ENCODE results near the gene TMEM25.
"Not testable (repeated sequence)": the region's sequence is repeated elsewhere in the genome, so short reads cannot be mapped to it uniquely, and the experiment has no call there.

Gene TMEM25

GRCh38 chr11:118530683-118531596 is at the start of gene TMEM25:
Gene TMEM25, plus strand, starts transcription at chr11:118531192. Its CDS starts 610 bp downstream, at chr11:118531802.
- DNase-seq: no peak

- DNase-seq: not testable (repeated sequence)
Observed at GRCh38 chr11:118481238-118481637, 49.8 kb upstream of the TMEM25 start.

- DNase-seq: no peak
Observed at GRCh38 chr11:118484405-118484804, 46.6 kb upstream of the TMEM25 start.

DNA sequence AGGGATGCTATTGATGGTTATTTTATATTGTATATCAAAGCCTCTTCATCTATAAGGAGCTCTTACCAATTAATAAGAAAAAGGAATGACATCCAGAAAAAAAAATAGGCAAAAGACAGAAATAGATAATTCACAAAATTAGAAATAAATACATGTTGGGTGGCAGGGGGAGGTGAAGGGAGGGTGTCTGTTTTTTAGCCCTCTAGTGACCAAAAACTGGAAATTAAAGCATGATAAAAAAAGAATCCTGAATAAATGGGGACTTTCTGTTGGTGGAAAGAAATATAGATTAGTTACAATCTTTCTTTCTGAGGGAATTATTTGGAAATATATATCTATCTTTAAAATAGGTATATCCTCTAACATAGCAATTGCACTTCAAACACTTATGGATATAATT is 45.7 kb upstream of the TMEM25 start:
- no peak for DNase-seq

DNA sequence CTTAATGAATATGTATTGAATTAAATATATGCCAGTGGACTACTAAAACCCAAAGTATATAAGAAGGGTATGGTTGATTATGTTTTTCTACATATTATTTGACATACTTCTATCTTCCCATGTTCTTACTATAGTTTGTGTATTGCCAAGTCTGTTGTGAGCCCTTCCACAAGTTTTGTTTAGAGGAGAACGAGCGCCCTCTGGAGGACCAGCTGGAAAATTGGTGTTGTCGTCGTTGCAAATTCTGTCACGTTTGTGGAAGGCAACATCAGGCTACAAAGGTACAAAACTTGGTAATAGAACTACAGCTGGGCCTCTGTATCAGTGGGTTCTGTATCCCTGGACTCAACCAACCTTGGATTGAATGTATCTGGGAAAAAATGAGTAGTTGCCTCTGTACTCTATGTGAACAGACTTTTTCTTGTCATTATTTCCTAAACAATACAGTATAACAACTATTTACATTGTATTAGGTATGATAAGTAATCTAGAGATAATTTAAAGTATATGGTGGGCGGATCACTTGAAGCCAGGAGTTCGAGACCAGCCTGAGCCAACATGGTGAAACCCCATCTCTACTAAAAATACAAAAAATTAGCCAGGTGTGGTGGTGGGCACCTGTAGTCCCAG is 42.4 kb upstream of the TMEM25 start:
- DNase-seq: no peak

GRCh38 chr11:118491041-118491440 is 40.0 kb upstream of the TMEM25 start:
- DNase-seq: no peak

DNA sequence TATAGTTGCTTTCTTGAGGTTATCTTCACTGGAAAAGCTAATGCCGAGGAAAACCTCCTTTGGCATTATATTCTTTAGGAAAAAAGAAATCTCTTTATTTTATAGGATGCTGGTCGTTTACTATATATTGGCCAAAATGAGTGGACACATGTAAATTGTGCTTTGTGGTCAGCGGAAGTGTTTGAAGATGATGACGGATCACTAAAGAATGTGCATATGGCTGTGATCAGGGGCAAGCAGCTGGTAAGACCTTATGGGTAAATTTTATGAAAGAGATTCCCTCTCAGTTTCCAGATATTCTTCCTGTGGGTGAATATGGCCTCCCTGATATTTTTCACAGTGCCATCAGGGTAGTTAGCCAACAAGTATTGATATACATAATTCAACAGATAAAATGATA is 33.2 kb upstream of the TMEM25 start:
- DNase-seq: no peak

GRCh38 chr11:118503216-118503615 is 27.8 kb upstream of the TMEM25 start:
- DNase-seq: no peak

- no peak for DNase-seq
Observed at GRCh38 chr11:118511601-118512000, 19.4 kb upstream of the TMEM25 start.

DNA sequence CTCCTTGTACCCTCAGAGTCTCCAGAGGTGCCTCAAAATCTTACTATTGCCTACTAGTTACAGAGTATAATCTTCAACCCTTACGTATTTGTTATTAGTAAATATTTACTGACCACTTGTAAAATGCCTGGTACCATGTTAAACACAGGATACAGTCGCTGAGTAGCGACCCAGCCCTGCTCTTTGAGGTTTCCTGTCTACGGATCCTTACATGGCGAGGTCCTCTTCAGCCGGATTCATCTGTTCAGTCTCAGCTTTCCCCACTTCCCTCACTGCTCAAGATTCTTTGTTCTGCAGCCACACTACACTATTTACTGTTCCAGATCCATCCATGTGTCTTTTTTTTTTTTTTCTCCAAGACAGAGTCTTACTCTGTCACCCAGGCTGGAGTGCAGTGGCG is 16.9 kb upstream of the TMEM25 start:
- DNase-seq: no peak

DNA sequence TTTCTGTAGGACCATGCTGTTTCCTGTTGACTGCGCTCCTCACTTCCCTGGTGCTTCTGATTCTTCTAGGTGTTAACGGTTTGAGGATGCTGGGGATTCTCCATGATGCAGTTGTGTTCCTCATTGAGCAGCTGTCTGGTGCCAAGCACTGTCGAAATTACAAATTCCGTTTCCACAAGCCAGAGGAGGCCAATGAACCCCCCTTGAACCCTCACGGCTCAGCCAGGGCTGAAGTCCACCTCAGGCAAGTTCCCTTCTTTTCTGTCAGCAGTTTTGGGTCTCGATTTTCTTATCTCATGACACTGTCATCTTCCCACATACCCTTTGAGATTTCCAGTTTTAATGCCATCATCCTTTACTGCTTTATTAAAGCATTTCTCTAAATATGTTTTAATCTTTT is 11.4 kb upstream of the TMEM25 start:
- no peak for DNase-seq

- DNase-seq: no peak
Observed at GRCh38 chr11:118521892-118522311, 9.1 kb upstream of the TMEM25 start.

GRCh38 chr11:118522571-118523072 is 8.4 kb upstream of the TMEM25 start:
- no peak for DNase-seq

DNA sequence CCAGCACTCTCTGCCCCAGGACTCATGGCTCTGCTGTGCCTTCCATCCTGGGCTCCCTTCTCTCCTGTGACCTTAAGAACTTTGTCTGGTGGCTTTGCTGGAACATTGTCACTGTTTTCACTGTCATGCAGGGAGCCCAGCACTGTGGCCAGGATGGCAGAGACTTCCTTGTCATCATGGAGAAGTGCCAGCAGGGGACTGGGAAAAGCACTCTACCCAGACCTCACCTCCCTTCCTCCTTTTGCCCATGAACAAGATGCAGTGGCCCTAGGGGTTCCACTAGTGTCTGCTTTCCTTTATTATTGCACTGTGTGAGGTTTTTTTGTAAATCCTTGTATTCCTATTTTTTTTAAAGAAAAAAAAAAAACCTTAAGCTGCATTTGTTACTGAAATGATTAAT is 6.6 kb upstream of the TMEM25 start:
- DNase-seq: no peak

GRCh38 chr11:118524757-118525470 is 6.1 kb upstream of the TMEM25 start:
- no peak for DNase-seq

GRCh38 chr11:118526688-118527087 is 4.3 kb upstream of the TMEM25 start:
- DNase-seq: no peak

DNA sequence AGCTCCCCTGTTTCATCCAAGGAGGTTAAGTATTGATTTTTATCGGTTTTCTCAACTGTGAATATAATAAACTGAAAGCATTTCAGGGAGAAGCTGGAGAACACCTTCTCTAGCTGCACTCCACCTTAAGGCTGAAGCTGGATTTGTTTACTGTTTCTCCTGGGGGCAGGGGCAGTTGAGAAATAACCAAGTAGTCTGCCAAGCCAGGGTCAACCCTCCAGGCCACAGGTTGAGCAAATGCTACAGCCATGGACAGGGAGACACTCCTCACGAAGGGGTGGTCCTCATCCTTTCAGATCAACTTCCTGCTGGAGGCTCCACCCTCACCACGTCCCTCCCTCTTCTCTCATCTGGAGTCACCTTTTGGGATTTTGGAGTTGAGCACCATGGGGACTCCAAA is 3.9 kb upstream of the TMEM25 start, which contains the start of gene TTC36:
Gene TTC36 (plus strand): TSS at position 366 of the 400 bp plus-strand sequence. CDS start 21 bp downstream, at position 387.
- DNase-seq: no peak

DNA sequence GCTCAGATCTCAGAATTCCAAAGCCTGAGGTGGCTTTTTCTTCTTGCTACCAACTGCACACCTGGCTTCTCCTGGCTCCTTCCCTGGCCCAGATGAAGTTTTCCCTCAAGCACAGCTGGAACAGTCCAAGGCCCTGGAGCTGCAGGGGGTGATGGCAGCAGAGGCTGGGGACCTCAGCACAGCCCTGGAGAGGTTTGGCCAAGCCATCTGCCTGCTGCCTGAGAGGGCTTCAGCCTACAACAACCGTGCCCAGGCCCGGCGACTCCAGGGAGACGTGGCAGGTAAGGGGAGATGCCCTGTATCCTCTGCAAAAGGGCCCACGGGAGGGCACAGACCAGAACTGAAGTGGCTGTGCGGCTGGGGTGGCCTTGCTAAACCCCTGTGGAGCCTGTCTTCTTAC is 2.5 kb upstream of the TMEM25 start:
- DNase-seq: no peak

- no peak for DNase-seq
Observed at GRCh38 chr11:118529584-118530175, 1.3 kb upstream of the TMEM25 start.

DNA sequence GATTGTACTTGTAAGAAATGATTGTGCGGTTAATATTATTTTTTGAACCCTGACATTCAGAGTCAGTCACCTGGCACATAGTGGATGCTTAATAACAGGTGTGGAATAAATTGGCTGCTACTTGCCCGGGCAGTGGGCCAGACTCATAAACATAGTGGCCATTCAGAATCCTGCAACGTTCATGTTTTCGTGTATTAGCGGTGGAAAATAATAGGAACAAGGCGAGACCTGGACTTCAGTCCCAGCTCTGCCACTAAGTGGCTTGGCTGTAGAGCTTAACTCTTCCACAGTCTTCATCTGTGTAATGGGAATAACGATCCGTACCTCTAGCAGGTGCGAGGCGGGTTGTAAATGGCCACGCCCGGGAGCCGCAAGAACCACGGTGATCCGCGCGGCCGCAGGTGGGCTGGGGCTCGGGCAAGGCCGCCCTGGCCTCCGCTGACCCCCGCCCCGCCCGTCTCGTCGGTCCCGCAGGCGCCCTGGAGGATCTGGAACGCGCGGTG is 761 bp upstream of the TMEM25 start:
- no peak for DNase-seq

DNA sequence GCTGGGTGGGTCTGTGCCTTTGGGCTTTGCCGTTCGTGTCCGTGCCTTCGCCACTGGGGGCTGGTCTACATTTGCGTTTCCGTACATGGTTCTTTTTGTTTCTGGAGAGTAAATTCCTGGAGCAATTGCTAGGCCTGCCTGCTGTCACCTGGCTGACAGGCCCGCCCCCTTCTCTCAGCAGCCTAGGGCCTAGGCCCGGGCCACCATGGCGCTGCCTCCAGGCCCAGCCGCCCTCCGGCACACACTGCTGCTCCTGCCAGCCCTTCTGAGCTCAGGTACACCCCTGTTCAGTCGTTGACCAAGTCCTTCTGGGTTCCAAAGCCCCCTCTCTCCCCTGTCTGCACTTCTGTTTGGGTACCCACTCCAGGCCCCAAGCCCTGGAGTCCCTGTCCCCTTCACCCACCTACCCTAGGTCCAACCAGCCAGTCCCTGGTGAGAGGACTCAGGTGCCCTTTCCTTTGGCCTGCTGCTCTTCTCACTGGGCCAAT is 649 bp downstream of the TMEM25 start:
- DNase-seq: no peak

DNA sequence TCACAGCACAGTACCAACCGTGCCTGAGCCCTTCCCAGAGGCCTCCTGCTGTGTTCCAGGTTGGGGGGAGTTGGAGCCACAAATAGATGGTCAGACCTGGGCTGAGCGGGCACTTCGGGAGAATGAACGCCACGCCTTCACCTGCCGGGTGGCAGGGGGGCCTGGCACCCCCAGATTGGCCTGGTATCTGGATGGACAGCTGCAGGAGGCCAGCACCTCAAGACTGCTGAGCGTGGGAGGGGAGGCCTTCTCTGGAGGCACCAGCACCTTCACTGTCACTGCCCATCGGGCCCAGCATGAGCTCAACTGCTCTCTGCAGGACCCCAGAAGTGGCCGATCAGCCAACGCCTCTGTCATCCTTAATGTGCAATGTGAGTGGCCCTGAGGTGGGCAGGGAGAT is 1.1 kb downstream of the TMEM25 start:
- DNase-seq: no peak

All from GOT3 (cell line).